Measurements from ENCODE around the gene MAPK9. TPM values are rescaled to one million over a fixed set of nuclear protein-coding genes. Genes with fewer than 3 reads are reported as not detected.

Gene MAPK9
- total and polyA plus RNA-seq, 2 experiments from 2014 or later = 30.6 to 37.0 TPM

GRCh38 chr5:180215783-180216630 lies 75.9 kb downstream of the MAPK9 start:
- Histone ChIP-seq H3K27me3 (no peaks in the 10 kb centered on the region), H3K9me3 (ENCODE audit: low read depth) (no peaks in the 10 kb centered on the region), H3K4me3 (no peak overlapping the region), H3K27ac (no peak overlapping the region), H3K36me3 (no peaks in the 10 kb centered on the region), H3K4me1 (ENCODE audit: low read depth) (no peaks in the 10 kb centered on the region)
- no peak for DNase-seq (ENCODE audit: low read depth in 1 of 2, low spot score in 1 of 2)
- TF ChIP-seq, protein P1, sequence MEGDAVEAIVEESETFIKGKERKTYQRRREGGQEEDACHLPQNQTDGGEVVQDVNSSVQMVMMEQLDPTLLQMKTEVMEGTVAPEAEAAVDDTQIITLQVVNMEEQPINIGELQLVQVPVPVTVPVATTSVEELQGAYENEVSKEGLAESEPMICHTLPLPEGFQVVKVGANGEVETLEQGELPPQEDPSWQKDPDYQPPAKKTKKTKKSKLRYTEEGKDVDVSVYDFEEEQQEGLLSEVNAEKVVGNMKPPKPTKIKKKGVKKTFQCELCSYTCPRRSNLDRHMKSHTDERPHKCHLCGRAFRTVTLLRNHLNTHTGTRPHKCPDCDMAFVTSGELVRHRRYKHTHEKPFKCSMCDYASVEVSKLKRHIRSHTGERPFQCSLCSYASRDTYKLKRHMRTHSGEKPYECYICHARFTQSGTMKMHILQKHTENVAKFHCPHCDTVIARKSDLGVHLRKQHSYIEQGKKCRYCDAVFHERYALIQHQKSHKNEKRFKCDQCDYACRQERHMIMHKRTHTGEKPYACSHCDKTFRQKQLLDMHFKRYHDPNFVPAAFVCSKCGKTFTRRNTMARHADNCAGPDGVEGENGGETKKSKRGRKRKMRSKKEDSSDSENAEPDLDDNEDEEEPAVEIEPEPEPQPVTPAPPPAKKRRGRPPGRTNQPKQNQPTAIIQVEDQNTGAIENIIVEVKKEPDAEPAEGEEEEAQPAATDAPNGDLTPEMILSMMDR (IDR thresholded peaks at IDR 0.05; ENCODE audit: low read depth, low read length) = no peak

DNA sequence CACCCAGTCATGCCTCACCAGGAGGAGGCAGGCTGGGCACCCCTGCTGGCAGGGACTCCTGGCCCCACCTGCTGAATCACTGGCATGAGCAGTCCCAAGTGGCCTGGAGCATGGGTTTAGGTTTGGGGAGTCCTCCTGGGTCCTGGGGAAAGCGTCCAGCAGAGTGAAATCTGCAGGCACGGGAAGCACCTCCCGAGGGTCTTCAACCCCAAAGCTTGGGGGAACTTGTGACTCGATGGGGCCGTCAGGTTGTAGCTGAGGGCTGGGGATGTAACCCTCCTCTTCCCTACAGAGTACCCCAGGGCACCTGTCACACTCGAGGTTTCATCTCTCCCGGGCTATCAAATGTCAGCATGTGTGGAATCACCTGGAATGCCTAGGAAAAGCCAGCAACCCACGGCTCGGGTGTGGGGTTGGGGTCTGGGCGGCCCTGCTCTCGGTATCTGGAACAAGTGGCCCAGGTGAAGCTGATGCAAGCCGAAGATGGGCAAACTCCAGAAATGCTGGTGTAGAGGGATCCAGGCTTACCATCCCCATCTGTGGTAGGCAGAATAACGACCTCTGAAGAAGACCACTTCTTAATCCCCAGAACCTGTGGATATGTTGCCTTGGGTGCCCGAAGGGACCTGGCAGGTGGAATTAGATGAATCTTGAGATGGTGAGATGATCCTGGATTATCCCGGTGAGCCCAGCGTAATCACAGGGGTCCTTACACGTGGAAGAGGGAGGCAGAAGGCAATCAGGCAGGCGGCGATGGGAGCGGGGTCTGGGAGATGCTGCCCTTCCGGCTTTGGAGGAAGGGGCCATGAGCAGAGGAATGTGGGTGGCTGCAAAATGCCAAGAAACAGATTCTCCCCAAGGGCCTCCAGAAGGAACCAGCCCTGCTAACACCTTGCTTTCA lies 76.8 kb downstream of the MAPK9 start:
- Histone ChIP-seq H3K27me3 (no peaks in the 10 kb centered on the region), H3K36me3 (no peaks in the 10 kb centered on the region), H3K9me3 (ENCODE audit: low read depth) (no peaks in the 10 kb centered on the region), H3K4me3 (no peak overlapping the region), H3K27ac (no peak overlapping the region), H3K4me1 (ENCODE audit: low read depth) (no peaks in the 10 kb centered on the region)
- DNase-seq (ENCODE audit: low read depth in 1 of 2, low spot score in 1 of 2) = no peak
- TF ChIP-seq, protein P1 (IDR thresholded peaks at IDR 0.05; ENCODE audit: low read depth, low read length) = no peak

DNA sequence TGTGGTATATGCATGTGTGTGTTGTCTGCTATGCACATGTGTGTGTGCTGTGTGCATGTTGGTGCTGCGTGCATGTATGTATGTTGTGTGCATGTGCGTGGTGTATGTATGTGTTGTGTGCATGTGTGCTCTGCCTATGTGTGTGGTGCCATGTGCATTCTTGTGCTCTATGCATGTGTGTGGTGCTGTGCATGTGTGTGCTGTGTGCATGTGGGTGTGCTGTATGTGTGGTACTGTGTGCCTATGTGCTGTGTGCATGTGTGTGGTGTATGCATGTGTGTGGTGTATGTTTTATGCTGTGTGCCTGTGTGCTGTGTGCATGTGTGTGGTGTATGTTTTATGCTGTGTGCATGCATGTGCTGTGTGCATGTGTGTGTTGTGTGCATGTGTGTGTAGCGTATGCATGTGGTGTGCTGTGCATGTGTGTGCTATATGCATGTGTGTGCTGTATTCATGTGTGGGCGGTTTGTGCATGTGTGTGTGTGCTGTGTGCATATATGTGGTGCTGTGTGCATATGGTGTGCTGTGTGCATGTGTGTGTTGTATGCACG lies 78.2 kb downstream of the MAPK9 start:
- no peak overlapping the region for H3K27ac ChIP-seq
- no peaks in the 10 kb centered on the region for H3K4me1 ChIP-seq (ENCODE audit: low read depth)
- no peaks in the 10 kb centered on the region for H3K36me3 ChIP-seq
- H3K27me3 ChIP-seq = no peaks in the 10 kb centered on the region
- TF ChIP-seq, protein P1 (IDR thresholded peaks at IDR 0.05; ENCODE audit: low read depth, low read length) = no peak
- DNase-seq (ENCODE audit: low read depth in 1 of 2, low spot score in 1 of 2) = no peak
- H3K4me3 ChIP-seq = no peak overlapping the region
- no peaks in the 10 kb centered on the region for H3K9me3 ChIP-seq (ENCODE audit: low read depth)

DNA sequence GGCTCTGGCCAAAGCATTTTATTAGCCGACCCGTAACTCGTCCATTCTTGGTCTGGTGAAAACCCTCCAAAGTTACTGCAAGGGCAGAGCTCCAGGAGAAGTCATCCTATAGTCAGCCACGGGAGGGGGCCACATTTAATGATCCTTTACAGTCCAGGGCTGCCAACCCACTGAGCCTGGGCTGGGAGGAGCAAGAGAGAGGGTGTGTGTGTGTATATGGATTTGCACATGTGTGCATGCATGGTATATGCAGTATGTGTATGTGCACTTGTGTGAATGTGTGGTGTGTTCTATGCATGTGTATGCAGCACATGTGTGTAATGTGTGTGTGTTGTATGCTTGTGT lies 78.7 kb downstream of the MAPK9 start:
- TF ChIP-seq, protein P1 (IDR thresholded peaks at IDR 0.05; ENCODE audit: low read depth, low read length) = no peak

DNA sequence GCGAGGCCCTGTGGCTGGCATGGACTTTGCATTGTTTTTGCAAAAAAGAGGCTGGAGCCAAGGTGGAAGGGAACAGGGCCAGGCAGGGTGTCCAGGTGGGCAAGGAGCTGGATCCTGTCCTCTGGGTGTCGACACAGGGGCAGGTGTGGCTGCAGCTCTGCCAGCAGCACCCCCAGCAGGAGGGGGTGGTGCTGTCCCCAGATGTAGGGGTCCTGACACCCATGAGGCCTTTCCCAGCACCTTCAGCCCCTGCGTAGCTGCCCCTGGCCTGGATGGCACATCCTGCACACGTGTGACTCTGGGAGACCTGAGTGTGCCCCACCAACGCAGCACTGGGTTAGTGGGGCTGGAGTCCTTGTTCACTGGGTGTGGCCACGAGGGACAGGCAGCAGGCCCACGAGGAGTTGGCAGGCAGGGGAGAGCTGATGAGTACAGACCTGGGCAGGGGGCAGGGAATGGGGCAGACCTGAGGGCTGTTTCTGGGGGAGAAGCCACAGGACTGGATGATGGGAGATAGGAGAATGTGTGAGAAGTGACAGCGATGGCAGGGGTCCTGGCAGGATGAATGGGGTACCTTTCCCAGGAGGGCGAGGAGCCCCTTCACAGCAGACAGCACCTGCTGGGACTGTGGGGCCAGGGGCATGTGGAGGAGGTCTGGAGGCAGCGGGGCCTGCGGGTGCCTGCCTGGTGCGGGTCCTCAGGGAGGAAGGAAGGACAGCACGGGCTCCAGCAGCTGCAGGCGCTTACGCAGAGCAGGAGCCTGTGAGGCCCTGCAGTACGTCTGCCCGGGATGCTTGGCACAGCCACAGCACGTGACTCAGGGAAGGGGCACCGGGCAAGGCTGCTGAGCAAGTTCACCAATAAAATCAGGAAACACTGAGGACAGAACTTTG lies 79.3 kb downstream of the MAPK9 start:
- TF ChIP-seq, protein P1 (IDR thresholded peaks at IDR 0.05; ENCODE audit: low read depth, low read length) = no peak
- Histone ChIP-seq H3K4me3 (no peak overlapping the region), H3K27me3 (peaks cover 9% of the 10 kb centered on the region), H3K9me3 (ENCODE audit: low read depth) (no peaks in the 10 kb centered on the region), H3K27ac (no peak overlapping the region), H3K4me1 (ENCODE audit: low read depth) (no peaks in the 10 kb centered on the region), H3K36me3 (no peaks in the 10 kb centered on the region)
- peak in 1 of 2 donors; percentile 27 for DNase-seq (ENCODE audit: low read depth in 1 of 2, low spot score in 1 of 2)

More for the DNA sequence above, 78.7 kb downstream of the MAPK9 start:
- no peak overlapping the region for H3K4me3 ChIP-seq
- H3K36me3 ChIP-seq = no peaks in the 10 kb centered on the region
- no peaks in the 10 kb centered on the region for H3K4me1 ChIP-seq (ENCODE audit: low read depth)
- no peaks in the 10 kb centered on the region for H3K9me3 ChIP-seq (ENCODE audit: low read depth)
- H3K27ac ChIP-seq = no peak overlapping the region
- peaks cover 3% of the 10 kb centered on the region for H3K27me3 ChIP-seq
- no peak for DNase-seq (ENCODE audit: low read depth in 1 of 2, low spot score in 1 of 2)
